HG03558 (cell line): ENCODE measurements around the gene SPC24.
"Not testable (repeated sequence)": the region's sequence is repeated elsewhere in the genome, so short reads cannot be mapped to it uniquely, and the experiment has no call there.

ENCODE experiments used
- ATAC-seq: cut with Tn5 transposase; IDR thresholded peaks from one replicate; pipeline ENCODE4 v1.9.1; 2021; ENCODE audit warnings: moderate number of reproducible peaks; ENCODE audit not compliant: unreplicated experiment; ENCODE audit errors: extremely low read depth

SPC24 gene

DNA sequence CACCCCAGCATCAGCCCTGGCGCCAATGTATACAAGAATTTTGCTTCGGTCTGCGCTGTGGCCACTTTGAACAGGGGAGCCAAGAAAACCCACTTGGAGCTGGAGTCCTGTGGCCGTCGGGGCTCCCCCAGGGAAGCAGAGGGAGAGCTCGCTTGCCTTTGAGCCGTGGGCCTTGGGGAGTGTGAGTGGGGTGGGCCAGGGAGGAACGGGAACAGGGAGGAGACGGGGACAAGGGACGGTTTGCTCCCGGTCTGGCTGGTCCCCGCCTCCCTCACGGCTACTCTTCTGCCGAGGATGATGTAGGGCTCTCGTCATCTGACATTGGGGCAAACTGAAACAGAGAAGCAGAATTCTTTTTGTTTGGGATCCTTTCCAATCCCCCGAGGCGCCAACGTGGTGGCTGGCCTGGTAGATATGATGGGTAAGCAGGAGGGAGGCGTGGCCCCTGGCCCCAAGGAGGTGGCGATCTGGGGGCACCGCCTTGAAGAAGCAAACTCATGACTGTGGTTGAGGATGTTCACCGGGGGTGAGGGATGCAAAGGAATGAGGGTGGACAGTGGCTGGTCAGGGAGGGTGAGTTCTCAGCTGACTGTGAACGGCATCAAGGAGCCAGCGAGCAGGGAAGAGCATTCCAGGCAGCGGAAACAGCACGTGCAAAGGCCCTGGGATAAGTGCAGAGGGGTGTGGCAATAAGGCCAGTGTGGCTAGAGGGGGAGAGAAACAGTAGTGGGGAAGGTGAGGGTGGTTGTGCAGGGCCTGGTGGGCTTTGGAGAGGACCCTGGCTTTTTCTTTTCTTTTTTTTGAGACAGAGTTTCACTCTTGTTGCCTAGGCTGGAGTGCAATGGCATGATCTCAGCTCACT, 10.9 kb upstream of the SPC24 start:
- no peak for ATAC-seq

DNA sequence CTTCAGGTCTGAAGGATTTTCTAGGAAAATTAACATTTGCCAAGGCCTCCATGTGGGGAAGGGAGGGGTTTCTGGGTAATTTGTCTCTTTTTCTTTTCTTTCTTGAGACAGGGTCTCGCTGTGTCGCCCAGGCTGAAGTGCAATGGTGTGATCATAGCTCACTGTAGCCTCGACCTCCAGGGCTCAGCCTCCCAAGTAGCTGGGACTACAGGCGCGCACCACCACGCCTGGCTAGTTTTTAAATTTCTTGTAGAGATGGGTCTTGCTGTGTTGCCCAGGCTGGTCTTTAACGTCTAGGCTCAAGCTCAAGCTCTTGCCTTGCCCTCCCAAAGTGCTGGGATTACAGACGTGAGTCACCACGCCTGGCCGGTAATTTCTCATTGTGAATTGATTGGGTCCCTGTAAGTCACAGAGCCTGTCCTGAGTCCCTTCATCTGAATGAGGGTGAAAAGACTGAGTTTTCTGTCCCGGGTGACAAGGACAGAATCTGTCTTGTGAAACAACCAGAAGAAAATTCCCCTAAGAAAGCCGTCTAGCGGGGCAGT, 10.0 kb upstream of the SPC24 start:
- ATAC-seq = no peak

DNA sequence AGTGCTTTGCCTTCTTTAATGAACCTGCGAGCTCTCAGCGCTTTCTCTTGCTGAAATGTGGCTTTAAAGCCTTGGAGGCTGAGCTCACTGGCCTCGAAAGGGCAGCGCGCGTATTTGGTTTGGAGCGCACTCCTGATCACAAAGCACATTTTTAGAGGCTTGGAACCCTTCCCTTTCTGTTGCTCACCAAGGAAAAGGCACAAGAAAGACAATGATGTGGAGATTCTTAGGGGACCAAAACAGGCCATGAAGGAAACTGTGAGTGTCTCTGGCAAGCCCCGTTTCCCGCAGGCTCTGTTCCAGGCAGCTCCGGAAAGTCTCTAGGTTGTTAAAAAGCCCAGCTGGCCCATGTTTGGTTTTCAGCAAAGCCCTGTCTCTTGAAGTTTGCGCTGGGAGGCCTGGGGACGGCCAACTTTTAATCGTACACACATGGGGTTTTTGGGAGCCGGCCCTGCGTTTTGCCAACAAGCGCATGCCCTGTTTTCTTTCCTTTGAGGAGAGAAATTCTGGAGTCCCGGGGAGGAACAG, 9.4 kb upstream of the SPC24 start:
- ATAC-seq = no peak

DNA sequence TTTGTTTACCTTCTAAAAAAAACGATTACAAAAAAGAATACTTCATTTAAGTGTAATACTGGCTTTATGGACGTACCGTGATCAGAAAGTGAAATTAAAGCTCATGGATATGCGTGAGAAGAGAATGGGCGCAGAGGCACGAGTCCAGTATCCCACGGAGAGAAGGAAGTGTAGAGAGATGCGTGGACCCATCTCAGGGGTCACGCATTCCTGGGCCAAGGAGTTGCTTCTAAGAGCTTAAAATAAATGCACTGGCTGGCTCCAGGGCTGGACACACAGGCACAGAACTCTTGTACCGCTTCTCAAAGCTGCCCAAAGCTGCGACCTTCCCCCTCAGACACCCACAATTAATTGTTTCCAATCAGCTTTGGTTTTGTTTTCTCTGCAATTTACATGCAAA, 8.7 kb upstream of the SPC24 start:
- no peak for ATAC-seq

DNA sequence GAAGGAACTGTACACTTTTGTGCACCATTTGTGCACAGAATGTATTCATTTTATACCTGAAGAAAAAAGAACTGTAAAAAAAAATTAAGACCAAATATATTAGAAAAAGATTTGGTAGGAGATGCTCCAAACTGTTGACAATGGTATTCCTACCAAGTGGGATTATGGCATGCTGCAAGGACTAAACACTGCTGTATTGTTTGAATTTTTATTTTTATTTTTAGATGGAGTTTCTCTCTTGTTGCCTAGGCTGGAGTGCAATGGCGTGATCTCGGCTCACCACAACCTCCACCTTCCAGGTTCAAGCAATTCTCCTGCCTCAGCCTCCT, 4.8 kb upstream of the SPC24 start:
- ATAC-seq = not testable (repeated sequence)

DNA sequence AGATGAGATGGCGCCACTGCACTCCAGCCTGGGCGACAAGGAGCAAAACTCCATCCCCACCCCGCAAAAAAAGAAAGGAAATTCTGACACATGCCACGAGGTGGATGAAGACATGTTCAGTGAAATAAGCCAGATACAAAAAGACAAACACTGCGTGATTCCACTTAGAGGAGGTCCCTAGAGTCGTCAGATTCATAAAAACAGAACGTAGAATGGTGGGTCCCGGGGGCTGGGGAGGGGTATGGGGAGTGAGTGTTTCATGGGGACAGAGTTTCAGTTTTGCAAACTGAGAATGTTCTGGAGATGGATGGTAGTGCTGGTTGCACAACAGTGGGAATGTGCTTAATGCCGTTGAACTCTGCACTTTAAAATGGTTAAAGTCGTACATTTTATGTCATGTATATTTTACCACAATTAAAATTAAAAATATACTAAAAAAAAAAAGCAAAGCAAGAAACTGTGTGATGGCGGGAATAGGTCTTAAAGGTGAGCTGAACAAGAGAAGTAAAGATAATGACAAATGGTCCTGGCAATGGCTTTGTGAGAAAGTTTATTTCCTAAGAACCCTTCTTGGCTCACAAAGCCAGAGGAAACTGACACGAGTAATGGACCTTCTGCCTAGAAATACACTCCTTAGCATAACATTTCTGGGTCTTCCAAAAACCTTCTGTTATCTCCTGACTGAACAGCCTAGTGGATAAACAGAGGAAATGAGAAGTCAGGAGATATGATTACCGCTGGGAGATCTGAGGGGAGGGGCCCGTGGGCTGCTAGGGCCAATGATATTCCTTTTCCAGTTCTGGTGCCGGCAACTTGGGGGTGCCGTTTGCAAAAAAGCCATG, 4.2 kb upstream of the SPC24 start:
- ATAC-seq = no peak

DNA sequence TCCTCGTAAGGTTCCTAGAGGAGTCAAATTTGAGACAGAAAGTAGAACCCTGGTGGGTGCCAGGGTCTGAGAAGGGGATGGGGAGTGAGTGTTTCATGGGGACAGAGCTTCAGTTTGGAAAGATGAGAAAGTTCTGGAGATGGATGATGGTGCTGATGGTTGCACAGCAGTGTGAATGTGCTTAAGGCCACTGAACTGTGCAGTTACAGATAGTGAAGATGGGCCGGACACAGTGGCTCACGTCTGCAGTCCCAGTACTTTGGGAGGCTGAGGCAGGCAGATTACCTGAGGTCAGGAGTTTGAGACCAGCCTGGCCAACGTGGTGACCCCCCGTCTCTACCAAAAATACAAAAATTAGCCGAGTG, 917 bp downstream of the SPC24 start:
- no peak for ATAC-seq

DNA sequence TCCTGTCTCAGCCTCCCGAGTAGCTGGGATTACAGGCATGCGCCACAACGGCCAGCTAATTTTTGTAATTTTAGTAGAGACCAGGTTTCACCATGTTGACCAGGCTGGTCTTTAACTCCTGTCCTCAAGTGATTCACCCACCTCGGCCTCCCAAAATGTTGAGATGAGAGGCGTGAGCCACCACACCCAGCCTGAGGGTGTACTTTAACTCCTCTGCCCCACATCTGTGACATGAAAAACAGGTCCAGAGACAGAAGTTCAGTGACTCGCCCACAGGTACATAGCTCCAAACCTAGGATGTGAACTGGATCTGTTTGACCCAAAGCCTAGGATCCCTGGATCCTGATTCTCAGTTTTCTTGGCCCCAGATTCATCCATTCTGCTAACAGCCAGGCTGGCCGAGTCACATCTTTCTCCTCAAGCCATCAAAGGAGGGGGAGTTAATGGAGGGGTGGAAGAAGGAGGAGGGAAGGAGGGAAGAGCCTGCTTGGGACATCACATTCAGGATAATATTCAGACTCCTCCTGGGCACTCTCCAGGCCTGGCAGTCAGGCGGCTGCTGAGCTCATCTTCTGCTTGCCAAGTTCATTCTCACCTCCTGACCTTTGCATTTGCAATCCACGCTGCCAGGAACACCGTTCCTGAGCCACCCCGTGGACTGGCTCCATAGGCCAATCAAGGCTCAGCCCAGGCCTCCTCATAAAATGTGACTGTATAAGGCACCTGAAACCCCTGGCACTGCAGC, 3.1 kb downstream of the SPC24 start:
- ATAC-seq = no peak

DNA sequence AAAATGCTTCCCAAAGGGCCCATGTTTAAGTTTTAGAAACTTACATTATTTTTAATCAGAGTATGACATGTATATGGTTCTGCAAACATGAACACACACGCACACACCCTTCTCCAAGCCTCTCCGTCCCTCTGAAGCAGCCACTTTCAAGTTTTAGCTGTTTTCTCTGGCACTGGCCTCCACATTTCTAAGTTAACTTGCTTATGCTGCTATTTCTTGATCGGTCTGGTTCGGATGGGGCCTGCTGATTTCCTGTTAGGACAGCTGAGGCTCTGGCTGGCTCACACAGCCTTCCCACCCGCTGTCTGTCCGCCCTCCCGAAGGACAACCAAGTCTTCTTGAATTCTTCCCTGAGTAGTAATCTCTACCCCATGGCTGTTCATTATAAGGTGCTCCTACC, 4.4 kb downstream of the SPC24 start:
- no peak for ATAC-seq

DNA sequence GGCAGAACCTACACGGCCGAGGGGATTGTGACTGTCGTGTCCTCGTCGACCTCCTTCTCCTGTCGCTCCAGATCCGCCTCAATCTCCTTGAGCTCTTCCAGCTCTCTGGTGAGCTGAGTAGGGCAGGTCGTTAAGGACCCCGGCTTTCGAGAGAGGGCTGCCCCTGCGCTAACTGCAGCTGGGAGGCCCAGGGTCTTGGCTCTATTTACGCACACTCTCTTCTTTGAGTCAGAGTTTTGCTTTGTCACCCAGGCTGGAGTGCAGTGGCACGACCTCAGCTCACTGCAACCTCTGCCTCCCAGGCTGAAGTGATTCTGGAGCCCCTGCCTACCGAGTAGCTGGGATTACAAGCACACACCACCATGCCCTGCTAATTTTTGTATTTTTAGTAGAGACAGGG, 7.6 kb downstream of the SPC24 start:
- no peak for ATAC-seq

DNA sequence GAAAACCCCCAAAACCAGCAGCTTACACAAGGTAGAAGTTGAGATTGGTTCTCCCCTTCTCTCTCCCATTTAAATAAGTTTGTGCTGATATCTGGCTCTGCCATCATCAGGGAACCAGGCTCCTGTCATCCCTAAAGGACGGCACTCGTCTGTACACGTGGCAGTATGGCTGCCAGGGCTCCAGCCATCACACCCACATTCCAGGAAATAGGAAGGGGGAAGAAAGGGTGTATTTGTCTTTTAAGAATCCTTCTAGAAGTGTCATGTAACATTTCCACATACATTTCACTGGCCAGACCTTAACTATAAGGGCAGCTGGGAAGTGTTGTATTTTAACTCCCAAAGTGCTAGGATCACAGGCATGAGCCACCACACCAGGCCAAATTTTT, 10.1 kb downstream of the SPC24 start:
- no peak for ATAC-seq

DNA sequence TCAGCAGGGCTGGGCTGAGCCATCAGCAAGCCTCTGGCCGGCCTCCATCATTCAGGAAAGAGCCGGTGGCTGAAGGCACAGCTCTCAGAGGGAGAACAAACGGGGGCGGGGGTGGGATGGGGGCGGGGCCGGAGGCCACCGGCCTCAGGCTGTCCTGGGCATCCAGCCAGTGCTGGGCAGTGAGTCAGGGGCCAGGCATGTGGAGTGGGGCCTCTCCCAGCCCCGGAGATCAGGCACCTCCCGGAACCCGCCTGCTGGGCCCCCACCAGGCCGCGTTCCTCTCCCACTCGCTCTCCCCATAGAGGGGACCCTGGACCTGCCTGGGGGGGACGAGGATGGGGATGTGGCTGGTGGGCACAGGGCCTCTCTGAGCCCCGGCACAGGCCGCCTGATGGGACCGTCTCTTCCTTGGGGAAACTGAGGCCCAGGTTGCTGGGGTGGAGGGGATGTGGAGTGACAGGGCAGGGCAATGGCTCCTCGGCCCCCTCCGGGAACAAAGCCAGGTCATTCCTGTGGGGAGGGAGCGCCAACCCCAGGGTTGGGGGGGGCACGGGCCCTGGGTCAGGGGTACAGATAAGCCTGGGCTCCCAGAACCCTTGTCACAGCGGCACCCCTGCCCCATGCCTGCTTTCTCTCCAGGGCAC, 12.9 kb downstream of the SPC24 start:
- no peak for ATAC-seq

DNA sequence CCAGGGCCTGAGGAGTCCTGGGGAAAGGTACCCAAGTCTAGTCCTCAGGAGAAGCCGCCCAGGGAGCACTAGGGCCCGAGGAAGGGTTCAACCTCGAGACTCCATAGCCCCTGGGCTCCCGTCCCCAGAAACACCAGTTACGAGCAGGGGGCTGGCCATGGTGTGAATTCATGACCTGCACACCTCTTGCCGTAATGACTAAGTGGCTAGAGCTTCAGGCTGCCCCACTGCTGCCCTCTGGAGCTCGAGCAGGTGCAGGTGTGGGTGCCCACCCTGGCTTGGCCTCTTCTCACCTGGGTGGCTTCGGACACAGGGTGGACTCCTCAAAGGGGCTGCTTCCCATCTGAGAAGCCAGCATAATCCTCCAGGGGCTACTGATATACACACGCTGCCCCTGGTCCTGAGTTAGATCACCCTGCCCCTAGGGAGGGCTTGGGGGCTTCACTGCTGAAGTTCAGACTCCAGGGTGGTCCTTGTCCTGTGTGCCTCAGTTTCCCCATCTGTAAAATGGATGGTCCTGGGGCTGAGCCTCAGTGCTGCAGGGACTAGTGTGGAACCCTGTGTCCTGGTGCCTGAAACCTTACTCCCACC, 13.6 kb downstream of the SPC24 start:
- no peak for ATAC-seq

DNA sequence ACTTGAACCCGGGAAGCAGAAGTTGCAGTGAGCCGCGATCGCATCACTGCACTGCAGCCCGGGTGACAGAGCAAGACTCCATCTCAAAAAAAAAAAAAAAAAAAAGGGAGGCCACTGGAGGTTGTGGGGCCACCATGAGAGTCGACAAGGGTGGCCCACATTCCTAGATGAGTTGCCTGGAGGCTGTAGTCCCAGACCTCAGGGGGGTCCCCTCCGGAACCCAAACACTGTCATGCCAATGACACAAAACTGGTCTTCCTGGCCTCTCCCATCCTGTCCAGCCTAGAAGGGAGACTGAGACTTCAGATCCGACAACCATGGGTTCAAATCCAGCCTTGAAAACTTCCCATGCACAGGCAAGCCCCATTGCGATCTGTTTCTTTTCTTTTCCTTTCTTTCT, 14.7 kb downstream of the SPC24 start:
- no peak for ATAC-seq

DNA sequence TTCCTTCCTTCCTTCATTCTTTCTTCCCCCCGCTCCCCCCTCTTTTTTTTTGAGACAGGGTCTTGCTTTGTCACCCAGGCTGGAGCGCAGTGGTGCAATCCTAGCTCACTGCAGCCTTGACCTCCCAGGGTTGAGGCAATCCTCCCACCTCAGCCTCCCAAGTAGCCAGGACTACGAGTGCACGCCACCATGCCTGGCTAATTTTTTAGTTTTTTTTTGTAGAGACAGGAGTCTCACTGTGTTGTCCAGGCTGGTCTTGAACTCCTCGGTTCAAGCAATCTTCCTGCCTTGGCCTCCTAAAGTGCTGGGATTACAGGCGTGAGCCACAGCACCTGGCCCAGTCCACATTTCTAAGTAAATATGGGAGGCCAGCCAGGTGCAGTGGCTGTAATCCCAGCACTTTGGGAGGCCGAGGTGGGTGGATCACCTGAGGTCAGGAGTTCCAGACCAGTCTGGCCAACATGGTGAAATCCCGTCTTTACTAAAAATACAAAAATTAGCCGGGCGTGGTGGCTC, 15.5 kb downstream of the SPC24 start:
- ATAC-seq = not testable (repeated sequence)

DNA sequence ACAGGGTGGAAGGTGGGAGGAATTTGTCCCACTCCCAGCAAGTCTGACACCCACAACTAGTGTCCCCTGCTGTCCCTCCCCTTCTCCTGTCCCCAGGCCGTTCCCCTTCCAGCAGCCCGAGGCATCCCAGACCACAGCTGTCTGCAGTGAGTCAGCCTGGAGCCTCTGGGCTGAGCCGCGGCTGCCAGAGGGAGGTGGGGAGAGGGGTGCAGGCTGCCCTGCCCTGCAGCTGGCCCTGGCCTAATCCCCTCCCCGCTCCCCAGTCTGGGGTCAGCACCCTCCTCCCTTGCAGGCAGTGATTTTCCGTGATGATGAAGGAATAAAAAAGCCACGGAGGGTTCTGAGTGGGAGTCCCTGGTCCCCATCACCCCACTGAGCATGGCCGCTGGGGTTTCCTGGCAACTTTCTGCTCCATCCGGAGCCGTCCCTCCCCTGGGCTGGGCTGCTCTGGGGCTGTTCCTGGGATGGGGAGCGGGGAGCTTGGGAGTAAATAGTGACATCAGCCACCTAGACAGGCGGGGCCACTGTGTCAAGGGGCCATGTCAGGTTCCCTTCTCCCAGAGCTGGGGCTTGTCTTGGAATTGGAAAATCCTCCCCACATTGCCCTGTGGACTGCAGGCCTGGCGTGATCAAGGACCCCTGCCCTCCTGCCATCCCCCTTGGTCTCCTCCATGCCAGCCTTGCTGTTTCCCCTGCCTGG, 16.8 kb downstream of the SPC24 start:
- no peak for ATAC-seq

DNA sequence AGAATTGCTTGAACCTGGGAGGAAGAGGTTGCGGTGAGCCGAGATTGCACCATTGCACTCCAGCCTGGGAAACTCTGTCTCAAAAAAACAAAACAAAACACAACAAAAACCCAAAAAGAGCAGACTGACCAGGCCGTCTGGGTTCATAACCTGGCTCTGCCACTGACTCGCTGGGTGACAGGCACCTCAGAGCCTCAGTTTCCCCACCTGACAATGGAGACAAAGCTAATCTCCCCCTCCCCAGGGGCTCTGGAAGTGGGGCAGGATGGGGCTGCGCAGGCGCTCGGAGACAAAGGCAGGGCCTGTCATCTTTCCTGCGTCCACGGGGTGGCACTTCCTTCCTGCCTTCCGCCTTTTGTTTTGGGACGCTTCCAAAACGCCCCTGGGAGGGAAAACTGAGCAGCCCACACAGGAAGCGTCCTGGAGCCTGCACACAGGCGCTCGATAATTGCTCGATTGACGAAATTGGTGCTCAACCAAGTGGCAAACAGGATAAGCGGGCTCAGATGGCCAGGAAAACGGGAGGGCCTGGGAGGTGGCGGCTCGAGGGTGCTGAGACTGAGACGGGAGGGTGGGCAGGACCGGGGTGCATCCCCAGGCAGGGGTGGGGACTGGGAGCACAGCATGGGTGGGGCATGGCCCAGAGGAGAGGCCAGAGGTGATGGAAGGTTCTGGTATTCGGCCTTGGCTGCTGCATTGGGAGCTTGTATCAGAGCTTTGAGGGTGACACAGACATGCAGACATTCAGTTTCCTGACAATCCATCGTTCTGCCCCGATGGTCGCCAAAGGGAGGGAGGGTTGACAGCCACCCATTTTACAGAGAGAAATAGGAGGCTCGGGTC, 17.8 kb downstream of the SPC24 start:
- ATAC-seq = no peak
